GM23248 (cell line): ENCODE data around the gene PGAP6. TPM values are rescaled to one million over a fixed set of nuclear protein-coding genes. Genes with fewer than 3 reads are reported as not detected.

ENCODE experiments used
- DNase-seq: peaks from one replicate; pipeline ENCODE4 v3.0.0-alpha.2; 2015
- H2AFZ ChIP-seq: fragments of 200-600 bp; sonication (generic); 2 replicates; pipeline ENCODE4 v1.6.1; 2016; ENCODE audit warnings: antibody characterized with exemption
- H3F3A ChIP-seq: fragments of 200-600 bp; sonication (generic); 2 replicates; pipeline ENCODE4 v1.6.1; 2016; ENCODE audit warnings: mild to moderate bottlenecking, antibody characterized with exemption, mixed run types; ENCODE audit not compliant: insufficient read depth
- H3K27ac ChIP-seq: fragments of 200-600 bp; sonication (generic); 2 replicates; pipeline ENCODE4 v1.5.1; 2016; ENCODE audit warnings: mild to moderate bottlenecking
- H3K27me3 ChIP-seq: fragments of 200-600 bp; sonication (generic); replicated peaks from 2 replicates; pipeline ENCODE4 v1.6.1; 2016; ENCODE audit warnings: mild to moderate bottlenecking; ENCODE audit not compliant: insufficient read depth
- H3K36me3 ChIP-seq: fragments of 200-600 bp; sonication (generic); 2 replicates; pipeline ENCODE4 v1.6.1; 2016; ENCODE audit warnings: low read depth, mild to moderate bottlenecking
- H3K4me1 ChIP-seq: fragments of 200-600 bp; sonication (generic); 2 replicates; pipeline ENCODE4 v1.6.1; 2016; ENCODE audit warnings: mild to moderate bottlenecking; ENCODE audit not compliant: insufficient read depth
- H3K4me2 ChIP-seq: fragments of 200-600 bp; sonication (generic); one replicate; pipeline ENCODE4 v1.6.1; 2016; ENCODE audit warnings: mild to moderate bottlenecking; ENCODE audit not compliant: unreplicated experiment
- H3K4me3 ChIP-seq: fragments of 200-600 bp; sonication (generic); 2 replicates; pipeline ENCODE4 v1.5.1; 2016; ENCODE audit warnings: mild to moderate bottlenecking
- H3K79me2 ChIP-seq: fragments of 200-600 bp; sonication (generic); 2 replicates; pipeline ENCODE4 v1.6.1; 2016; ENCODE audit warnings: mild to moderate bottlenecking; ENCODE audit not compliant: insufficient read depth
- H3K9ac ChIP-seq: fragments of 200-600 bp; sonication (generic); 2 replicates; pipeline ENCODE4 v1.6.1; 2016; ENCODE audit warnings: mild to moderate bottlenecking
- H3K9me2 ChIP-seq: fragments of 200-600 bp; sonication (generic); 2 replicates; pipeline ENCODE4 v1.6.1; 2016; ENCODE audit warnings: mixed run types, mild to moderate bottlenecking, moderate library complexity; ENCODE audit not compliant: insufficient read depth
- H3K9me3 ChIP-seq: fragments of 200-600 bp; sonication (generic); one replicate; pipeline ENCODE4 v1.6.1; 2017; ENCODE audit warnings: low read depth
- H4K20me1 ChIP-seq: fragments of 200-600 bp; sonication (generic); 2 replicates; pipeline ENCODE4 v1.6.0; 2016; ENCODE audit not compliant: insufficient read depth
- EZH2 ChIP-seq: fragments of 200-600 bp; sonication (generic); IDR thresholded peaks from 2 replicates; pipeline ENCODE4 v1.6.1; 2018; ENCODE audit warnings: antibody characterized with exemption, mild to moderate bottlenecking; ENCODE audit not compliant: insufficient read depth, poor library complexity, severe bottlenecking
- EZH2phosphoT487 ChIP-seq: fragments of 200-600 bp; sonication (generic); IDR thresholded peaks from 2 replicates; pipeline ENCODE4 v1.6.1; 2018; ENCODE audit warnings: antibody characterized with exemption, moderate library complexity, mild to moderate bottlenecking, low read depth; ENCODE audit not compliant: insufficient read depth
- WGBS, 2 experiments: methylation state at CpG; one replicate each; pipeline ENCODE4 v1.1.6; 2015 to 2017; ENCODE audit warnings: low lambda C conversion rate in 2 of 2, low coverage in 1 of 2; ENCODE audit errors: missing lambda C conversion rate in 2 of 2; 5-methylcytosine and 5-hydroxymethylcytosine counted together
- in situ Hi-C: fragments of 300-500 bp; cut with MboI; formaldehyde crosslinking; loops from 2 replicates; pipeline ENCODE4 v1.15.0; 2020
- polyA plus RNA-seq: library from polyadenylated mRNA; unstranded; fragments of >200 nt; fragmentation: Nextera tagmentation; extraction: Ambion mirVana; gene quantifications from 2 replicates; pipeline ENCODE4 v1.2.1, GENCODE V29; 2016
- total RNA-seq: library from RNA; depleted of rRNA; stranded (reverse); fragments of >200 nt; shearing (Covaris generic); gene quantifications from 2 replicates; pipeline ENCODE4 v1.2.3, GENCODE V29; 2014

PGAP6 gene
- total and polyA plus RNA-seq, 2 experiments from 2014 or later, result 16.4 to 78.4 TPM

DNA sequence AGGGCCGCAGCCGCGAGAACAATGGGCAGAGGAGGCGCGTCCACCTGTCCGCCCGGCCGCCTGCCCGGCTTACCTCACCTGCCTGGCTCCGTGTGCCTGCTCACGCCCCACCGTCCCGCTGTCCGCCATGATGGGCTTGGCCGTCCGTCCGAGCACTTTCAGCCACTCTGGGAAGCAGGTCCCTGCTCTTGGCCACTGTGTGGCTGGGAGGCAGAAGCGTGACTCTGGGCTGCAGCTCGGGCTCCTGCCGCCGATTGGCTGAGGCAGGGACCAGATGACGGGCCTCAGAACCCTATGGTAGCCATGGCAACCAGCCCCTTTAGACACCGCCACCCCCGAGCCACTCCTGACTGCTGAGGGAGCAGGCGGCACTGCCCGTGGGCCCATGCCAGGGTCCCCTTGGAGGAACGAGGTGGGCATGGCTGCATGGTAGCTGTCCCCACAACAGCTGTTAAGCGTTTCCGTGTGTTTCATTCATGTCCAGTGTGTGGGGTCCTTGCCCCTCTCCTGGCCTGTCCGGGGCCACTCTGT is 20.4 kb downstream of the PGAP6 start:
- H3K4me3 ChIP-seq, result no peak overlapping the region
- H3K4me2 ChIP-seq, result no peak overlapping the region
- whole genome bisulfite sequencing, 2 experiments, result 71 to 72% methylated on average over 24 to 30 of the region's 30 CpGs
- H3K9me2 ChIP-seq, result no peaks in the 10 kb centered on the region
- no peaks in the 10 kb centered on the region for H3K9me3 ChIP-seq
- no peak overlapping the region for H2AFZ ChIP-seq
- in situ Hi-C loops, result no loop called here
- H3K9ac ChIP-seq, result no peak overlapping the region
- TF ChIP-seq EZH2phosphoT487 (no peak), EZH2 (no peak)
- no peaks in the 10 kb centered on the region for H4K20me1 ChIP-seq
- H3K79me2 ChIP-seq, result no peaks in the 10 kb centered on the region
- H3F3A ChIP-seq, result no peaks in the 10 kb centered on the region
- DNase-seq, result no peak
- H3K27me3 ChIP-seq, result no peaks in the 10 kb centered on the region
- H3K27ac ChIP-seq, result no peak overlapping the region
- H3K36me3 ChIP-seq, result no peaks in the 10 kb centered on the region
- no peaks in the 10 kb centered on the region for H3K4me1 ChIP-seq

DNA sequence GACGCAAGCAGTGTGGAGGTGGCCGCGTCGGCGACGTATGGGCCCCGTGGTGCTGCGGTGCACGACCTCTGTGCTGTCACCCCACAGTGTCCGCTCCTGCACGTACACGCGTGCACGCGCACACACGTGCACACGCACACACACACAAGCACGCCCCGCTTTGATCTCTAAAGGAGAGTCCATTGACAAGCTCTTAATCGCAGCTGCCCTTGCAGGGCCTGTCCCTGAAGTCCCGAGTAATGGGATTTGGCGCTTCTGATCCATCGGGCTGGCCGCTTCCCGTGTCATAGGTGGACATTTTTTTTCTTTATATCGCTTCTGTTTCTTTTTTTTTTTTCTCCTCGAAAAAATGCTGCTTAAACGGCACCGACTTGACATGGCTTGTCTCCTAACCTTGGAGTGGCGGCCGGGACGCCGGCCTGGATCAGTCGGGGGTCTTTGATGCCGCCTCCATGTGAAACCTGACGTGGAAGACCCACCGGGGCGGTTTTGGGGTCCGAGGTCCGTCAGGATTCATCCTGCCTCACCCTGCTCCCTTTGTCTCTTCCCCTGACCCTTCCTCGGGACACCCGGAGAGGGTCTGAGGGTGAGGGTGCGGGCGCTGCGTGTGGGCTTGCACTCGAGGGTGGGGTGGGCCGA is 21.0 kb downstream of the PGAP6 start:
- Histone ChIP-seq H3K4me2 (no peak overlapping the region), H3K4me3 (no peak overlapping the region), H3K27ac (no peak overlapping the region), H3K79me2 (no peaks in the 10 kb centered on the region), H3K4me1 (no peaks in the 10 kb centered on the region), H3K9me2 (no peaks in the 10 kb centered on the region), H4K20me1 (no peaks in the 10 kb centered on the region), H2AFZ (no peak overlapping the region), H3F3A (no peaks in the 10 kb centered on the region), H3K9ac (no peak overlapping the region), H3K27me3 (no peaks in the 10 kb centered on the region), H3K9me3 (no peaks in the 10 kb centered on the region), H3K36me3 (no peaks in the 10 kb centered on the region)
- DNase-seq, result no peak
- TF ChIP-seq EZH2 (no peak), EZH2phosphoT487 (no peak)
- in situ Hi-C loops, result no loop called here
- 86 to 90% methylated on average over 43 to 47 of the region's 47 CpGs for WGBS, 2 experiments

DNA sequence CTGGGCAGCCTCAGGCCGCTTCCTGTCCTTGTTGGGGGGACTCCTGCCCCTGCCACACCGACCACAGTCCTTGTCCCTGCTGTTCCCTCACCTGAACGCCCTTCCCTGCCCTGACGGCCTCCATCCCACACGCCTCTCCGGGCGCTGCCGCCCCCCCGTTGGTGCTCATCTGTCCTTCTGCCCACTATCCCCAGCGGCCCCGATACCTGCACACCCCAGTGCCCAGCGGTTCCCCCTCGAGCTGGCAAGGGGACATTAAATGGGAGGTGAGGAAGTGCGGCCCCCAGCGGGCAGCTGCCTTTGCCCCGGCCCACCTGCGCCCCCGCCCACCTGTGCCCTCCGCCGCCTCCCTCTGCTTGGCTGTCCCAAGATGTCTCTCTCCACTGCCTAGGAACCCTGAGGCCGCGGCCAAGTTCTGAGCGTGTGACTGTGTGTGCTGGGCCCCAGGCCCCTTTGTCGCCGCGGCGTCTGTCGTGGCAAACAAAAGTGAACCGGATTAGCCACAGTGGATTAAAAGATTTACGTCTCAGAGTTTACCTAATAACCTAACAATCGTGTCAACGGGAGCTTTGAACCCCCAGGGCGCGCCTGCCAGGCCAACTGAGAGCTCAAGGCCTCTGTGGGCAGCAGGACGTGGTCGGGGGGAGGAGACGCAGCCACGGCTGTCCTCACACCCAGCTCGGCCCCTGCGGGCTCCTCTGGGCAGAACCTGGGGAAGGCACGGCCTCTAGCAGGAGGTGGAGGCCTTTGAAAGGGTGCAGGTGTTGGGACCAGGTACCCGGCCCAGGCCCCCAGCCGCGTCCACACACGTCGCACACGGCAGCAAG is 21.7 kb downstream of the PGAP6 start:
- Histone ChIP-seq H3K4me2 (no peak overlapping the region), H3K4me1 (no peaks in the 10 kb centered on the region), H3K9ac (no peak overlapping the region), H4K20me1 (no peaks in the 10 kb centered on the region), H3K27ac (no peak overlapping the region), H2AFZ (no peak overlapping the region), H3K9me3 (no peaks in the 10 kb centered on the region), H3K4me3 (no peak overlapping the region), H3F3A (no peaks in the 10 kb centered on the region), H3K79me2 (no peaks in the 10 kb centered on the region), H3K9me2 (no peaks in the 10 kb centered on the region), H3K27me3 (no peaks in the 10 kb centered on the region), H3K36me3 (no peaks in the 10 kb centered on the region)
- in situ Hi-C loops, result no loop called here
- DNase-seq, result no peak
- 81 to 84% methylated on average over 33 to 47 of the region's 47 CpGs for WGBS, 2 experiments
- TF ChIP-seq EZH2 (no peak), EZH2phosphoT487 (no peak)

DNA sequence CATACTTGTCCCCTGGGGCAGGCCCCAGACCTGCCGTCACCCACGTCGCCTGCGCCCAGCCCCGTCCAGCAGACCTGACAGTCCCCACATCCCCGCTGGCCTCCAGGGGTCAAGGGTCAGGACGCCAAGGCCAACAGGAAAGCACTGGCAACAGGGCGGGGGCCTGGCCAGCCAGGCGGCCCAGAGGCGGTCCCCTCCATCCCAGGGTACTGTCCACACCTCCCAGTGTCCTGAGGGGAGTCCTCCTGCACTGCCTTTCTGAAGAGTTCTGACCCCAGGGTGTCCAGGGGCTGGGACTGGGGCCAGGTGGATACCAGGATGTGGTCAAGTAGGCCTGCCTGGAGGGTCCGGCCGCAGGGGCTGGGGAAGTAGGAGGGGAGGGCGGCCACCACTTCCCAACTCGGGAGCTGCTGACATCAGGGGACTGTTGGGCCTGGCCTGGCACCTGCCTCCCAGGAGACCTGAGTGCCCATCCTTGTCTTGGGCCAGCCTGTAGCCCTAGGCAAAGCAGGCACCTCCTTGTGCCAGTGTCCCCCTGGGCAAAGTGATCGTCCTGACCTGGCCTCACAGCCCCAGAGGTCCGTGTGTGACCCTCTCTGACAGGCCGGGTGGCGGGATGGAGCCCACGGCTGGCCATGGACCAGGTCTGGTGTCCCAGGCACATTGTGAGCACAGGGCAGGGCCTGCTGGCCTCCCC is 22.6 kb downstream of the PGAP6 start:
- 76 to 83% methylated on average over 16 to 19 of the region's 19 CpGs for WGBS, 2 experiments
- no peak overlapping the region for H3K4me3 ChIP-seq
- DNase-seq, result no peak

More for the DNA sequence above, 22.6 kb downstream of the PGAP6 start:
- Histone ChIP-seq H3K27ac (no peak overlapping the region), H3K27me3 (no peaks in the 10 kb centered on the region), H3K79me2 (no peaks in the 10 kb centered on the region), H2AFZ (no peak overlapping the region), H4K20me1 (no peaks in the 10 kb centered on the region), H3K9me2 (no peaks in the 10 kb centered on the region), H3K4me2 (no peak overlapping the region), H3K9me3 (no peaks in the 10 kb centered on the region), H3K4me1 (no peaks in the 10 kb centered on the region), H3K36me3 (no peaks in the 10 kb centered on the region), H3F3A (no peaks in the 10 kb centered on the region), H3K9ac (no peak overlapping the region)
- in situ Hi-C loops, result no loop called here
- no peak for TF ChIP-seq EZH2
- TF ChIP-seq EZH2phosphoT487, result no peak
